GM12873 (cell line): ENCODE data around the gene ORC1.

Experiments
- CTCF ChIP-seq: IDR thresholded peaks from 2 replicates; pipeline ENCODE4 v1.5.1; 2012; ENCODE audit warnings: low read depth, mild to moderate bottlenecking, moderate library complexity, low read length, control low read depth; ENCODE audit not compliant: insufficient read depth; ENCODE audit errors: missing control alignments

Gene ORC1

GRCh38 chr1:52427152-52427551 lies 22.9 kb upstream of the ORC1 start:
- no peak for TF ChIP-seq CTCF

- TF ChIP-seq CTCF: no peak
Observed at GRCh38 chr1:52426371-52426770, 22.1 kb upstream of the ORC1 start.

- TF ChIP-seq CTCF: no peak
Observed at GRCh38 chr1:52424813-52425212, 20.6 kb upstream of the ORC1 start.

GRCh38 chr1:52424231-52424636 lies 20.0 kb upstream of the ORC1 start:
- TF ChIP-seq CTCF: no peak

GRCh38 chr1:52423771-52424170 lies 19.5 kb upstream of the ORC1 start:
- no peak for TF ChIP-seq CTCF

- no peak for TF ChIP-seq CTCF
Observed at GRCh38 chr1:52423055-52423454, 18.8 kb upstream of the ORC1 start.

- no peak for TF ChIP-seq CTCF
Observed at GRCh38 chr1:52420713-52421112, 16.5 kb upstream of the ORC1 start.
